Fibroblast of gingiva (primary cell): ENCODE measurements around the gene CERK.
"Not testable (repeated sequence)": the region's sequence is repeated elsewhere in the genome, so short reads cannot be mapped to it uniquely, and the experiment has no call there.

Experiments
- DNase-seq: peaks from one replicate; pipeline ENCODE4 v3.0.0-alpha.2; 2011; ENCODE audit warnings: low read depth

CERK gene, protein sequence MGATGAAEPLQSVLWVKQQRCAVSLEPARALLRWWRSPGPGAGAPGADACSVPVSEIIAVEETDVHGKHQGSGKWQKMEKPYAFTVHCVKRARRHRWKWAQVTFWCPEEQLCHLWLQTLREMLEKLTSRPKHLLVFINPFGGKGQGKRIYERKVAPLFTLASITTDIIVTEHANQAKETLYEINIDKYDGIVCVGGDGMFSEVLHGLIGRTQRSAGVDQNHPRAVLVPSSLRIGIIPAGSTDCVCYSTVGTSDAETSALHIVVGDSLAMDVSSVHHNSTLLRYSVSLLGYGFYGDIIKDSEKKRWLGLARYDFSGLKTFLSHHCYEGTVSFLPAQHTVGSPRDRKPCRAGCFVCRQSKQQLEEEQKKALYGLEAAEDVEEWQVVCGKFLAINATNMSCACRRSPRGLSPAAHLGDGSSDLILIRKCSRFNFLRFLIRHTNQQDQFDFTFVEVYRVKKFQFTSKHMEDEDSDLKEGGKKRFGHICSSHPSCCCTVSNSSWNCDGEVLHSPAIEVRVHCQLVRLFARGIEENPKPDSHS

DNA sequence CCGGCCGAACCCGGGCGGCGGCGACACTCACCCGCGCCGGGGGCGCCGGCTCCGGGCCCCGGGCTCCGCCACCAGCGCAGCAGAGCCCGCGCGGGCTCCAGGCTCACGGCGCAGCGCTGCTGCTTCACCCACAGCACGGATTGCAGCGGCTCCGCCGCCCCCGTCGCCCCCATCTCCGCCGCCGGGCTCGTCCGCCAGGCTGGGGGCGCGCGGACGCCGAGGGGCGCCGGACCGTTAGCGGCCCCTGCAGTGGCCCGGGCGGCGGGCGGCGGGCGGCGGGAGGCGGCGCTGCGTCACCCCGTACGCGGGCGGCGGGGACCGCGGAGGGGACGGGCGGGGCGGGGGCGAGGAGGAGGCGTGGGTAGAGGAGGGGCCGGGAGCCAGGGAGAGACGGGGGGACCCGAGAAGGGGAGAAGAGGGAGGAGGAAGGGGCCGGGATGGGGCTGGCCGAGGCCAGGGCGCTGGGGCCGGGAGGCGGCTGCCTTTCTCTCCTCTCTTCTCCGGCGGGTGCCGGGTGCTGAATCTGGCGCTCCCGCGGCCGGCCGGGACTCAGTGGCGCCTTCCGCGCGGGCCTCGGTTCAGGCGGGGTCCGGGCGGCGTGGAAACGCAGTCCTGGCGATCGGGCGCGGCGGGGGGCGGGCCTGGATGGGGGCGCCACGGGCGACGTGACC is at the start of gene CERK:
Gene CERK (minus strand): TSS at position 277 of the 671 bp plus-strand sequence. CDS start 104 bp downstream, at position 173.
- DNase-seq, result peak; percentile 80

DNA sequence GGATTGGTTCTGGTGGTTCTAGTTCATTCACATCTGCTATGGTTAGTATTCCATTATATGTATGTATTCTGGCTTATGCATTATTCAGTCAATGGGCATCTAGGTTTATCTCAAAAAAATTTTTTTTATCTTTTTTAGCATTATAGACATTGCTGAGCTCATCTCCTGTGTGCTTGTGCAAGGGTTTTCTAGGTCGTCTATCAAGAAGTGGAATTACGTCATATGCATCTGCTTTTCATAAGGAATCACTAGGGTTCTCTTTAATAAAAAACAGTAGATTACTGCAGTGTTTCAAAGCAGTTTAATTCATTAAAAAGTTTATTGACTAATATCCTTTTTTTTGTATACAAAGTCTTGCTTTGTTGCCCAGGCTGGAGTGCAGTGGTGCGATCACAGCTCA is 45.7 kb upstream of the CERK start:
- peak; percentile 62 for DNase-seq

DNA sequence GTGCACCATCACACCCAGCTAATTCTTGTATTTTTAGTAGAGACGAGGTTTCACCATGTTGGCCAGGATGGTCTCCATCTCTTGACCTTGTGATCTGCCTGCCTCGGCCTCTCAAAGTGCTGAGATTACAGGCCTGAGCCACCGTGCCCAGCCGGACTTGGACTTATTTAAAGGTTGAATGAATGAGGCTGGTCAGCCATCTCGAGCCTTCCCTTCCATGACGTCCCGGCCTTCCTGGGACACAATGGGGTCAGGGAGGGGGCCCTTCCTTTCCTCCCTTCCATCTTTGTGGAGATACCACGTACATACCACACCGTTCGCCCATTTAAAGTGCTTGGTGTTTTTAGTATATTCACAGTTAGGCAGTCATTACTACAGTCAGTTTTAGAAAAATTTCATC is 44.1 kb upstream of the CERK start:
- DNase-seq, result not testable (repeated sequence)

DNA sequence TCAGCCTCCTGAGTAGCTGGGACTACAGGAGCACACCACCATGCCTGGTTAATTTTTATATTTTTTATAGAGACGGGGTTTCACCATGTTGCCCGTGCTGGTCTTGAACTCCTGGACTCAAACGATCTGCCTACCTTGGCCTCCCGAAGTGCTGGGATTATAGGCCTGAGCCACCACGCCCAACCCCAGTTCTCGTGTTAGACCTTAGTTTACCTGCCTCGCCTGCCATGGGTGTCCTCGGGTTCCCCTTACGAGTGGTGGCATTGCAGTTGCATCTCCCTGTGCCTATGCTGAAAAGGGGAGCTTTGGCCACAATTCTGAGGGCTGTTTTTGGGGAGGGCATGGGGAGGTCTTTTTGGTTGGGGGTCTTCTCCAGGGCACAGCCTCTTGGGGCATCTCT is 43.2 kb upstream of the CERK start:
- no peak for DNase-seq

DNA sequence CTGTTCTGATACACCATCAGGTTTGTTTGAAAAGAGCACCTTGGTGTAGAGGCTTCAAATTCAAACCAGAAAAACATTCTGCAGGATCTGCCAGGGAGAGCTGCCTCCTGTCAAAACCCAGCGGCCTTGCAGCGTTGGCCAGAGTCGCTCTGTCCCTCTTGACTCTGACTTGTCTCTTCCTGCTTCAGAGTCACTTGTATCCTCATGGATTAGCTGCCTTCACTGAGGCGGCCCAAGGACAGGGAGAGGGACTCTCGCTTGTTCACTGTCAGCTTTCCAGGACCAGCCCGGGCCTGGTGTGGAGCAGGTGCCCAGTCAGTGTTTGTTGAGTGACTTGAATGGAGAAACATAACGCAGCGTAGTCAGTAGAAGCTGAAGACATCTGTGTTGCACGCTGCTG is 42.4 kb upstream of the CERK start:
- DNase-seq, result no peak

DNA sequence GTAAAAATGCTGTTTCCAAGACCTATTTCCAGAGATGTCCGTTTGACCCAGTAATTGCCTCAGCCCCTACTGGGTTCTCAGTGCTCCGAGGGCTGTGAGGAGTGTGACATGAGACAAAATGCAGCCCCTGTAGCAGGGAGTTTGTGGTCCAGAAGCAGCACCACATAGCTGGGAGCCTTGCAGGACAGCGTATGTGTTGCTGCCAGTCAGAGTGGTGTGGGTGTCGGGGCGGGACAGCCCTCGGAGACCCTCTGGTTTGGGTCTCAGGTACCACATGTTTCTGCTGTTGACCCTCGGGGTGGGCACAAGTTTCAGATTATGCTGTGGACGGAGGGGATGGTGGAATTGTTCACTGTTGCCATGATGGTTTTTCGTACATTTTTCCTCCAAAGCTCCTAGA is 41.6 kb upstream of the CERK start:
- DNase-seq, result no peak

DNA sequence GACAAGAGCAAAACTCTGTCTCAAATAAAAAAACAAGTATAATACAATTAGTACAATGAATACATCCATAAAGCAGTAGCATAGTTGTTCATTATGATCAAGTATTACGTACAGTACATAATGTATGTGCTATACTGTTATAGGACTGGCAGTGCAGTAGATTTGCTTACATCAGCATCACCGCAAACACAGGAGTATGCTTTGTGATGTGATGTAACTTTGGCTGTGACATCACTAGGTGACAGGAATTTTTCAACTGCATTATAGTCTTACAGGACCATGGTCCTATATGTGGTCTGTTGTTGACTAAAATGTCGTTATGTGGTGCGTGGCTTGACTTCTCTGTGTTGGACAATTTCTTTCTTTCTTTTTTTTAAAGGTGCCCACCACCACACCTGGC is 41.0 kb upstream of the CERK start:
- no peak for DNase-seq

DNA sequence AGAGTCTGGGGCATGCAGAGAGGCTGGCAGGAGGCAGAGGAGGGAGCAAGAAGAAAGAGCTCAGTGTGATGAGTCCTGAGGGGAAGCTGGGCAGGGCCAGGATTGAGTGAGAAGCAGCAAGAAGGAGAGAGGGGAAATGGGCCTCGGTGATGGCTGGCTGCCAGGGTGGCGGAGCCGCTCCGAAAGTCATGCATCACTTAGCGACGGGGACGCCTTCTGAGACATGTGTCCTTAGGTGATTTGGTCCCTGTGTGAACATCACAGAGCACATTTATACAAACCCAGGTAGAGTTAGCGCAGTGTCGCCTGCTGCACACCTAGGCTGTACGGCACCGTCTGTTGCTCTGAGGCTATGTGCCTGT is 39.5 kb upstream of the CERK start:
- DNase-seq, result no peak

DNA sequence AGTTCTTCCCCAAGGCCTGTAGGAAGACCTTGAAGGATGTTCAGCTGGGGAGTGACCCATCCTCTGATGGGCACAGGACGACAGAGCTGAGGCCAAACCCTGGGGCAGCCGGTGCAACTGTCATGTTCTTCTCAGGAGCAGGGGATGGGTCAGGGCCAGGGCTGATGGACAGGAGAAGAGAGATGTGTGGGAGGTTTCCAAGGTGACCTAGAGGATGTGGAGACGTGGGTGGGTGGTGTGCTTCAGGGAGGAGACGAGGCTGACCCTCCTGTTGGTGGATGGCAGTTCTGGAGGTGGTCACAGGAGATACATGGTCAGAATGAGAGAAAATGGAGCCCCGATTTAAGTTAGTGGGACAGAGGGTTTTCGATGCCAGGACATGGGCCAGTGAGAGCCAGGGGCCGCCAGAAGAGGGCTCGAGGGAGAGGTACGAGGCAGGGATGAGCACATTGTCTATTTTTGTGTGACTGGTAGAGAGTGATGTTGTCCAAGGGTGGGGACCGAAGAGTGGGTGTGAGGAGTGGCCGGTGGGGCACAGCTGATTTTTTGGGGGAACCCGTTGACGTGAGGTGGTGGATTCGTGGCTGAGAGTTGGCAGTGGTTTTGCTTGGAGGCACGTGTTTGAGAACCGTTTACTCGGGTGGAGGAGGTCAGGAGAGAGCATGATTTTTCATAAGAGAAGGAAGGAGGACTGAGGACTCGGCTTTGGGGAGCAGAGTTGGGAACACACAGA is 39.0 kb upstream of the CERK start:
- DNase-seq, result no peak

DNA sequence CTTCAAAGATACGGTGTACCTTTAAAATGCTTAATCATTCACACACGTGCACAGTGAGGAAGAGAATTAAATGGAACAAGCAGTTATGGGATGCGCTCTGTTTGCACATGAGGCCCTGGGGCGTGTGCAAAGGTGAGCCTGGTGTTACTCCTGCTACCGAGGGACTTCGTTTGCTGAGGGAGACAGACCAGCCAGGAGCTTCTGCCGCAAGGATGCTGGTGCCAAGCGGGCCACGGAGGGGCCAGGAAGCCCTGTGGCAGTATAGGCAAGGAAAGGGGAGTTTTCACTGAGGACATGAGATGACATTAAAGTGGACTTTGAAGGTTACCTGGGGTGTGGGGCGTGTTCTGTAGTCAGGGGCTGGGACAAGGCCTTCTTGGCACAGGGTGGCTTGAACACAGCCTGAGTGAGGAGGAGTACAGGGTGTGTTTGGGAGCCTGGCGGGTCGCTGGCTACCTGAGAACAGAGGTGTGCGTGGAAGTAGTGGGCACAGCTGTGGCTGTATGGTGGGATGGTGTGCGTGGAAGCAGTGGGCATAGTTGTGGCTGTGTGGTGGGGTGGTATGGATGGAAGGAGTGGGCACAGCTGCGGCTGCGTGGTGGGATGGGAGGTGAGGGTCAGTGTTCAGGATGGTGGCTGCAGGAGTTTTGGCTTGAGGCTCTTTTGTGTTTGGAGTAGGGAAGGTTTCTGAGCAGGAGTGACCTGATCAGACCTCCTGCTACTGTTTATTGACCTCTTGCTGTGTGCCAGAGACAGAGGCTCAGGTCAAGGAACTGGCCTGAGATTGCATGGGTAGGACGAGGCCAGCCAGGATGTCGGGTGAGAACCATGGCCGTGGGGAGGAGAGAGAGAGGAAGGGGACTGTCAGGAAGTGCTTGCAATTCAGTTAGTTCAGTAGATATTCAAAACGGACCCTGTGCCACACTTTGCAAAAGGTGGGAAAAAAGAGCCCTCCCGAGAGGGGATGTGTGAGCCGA is 38.1 kb upstream of the CERK start:
- DNase-seq, result no peak

DNA sequence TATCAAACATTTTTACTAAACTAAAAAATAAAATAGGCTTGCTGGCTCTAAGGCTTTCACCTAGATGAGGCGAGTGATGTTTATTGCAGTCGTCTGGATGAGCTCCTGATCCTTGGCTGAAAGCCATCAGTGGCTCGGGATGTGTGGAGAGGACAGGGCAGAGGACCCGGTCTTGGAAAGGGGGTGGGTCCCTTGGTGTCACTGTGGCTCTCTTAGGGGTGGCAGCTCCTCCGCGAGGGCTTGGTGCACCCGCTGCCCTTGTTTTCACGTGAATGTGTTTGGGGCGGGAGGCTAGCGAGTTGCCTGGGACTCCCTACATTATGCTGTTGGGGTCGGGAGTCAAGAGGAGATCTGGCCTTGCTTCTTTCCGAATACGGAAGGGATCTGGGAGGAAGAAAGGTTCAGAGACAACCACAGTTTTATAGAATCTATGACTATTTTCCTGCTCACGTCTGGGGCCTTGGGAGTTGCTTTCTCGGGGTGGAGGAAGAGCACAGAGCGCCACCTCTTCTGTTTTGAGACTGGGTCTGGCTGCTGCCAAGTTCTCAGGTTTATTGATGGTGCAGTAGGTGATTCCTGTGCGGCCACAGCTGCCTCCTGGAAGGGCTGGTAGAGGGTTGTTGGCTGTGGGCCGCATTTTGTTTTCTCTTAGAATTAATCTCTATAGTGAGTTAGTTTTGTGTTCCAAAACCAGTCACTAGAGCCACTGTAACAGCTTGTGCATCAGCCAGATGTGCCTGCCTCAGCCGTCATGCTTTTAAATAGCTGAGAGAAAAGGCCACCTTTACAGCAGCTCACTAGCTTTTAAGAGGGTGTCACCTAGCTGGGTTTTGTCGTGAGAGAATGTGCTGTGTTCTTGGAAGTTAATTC is 37.2 kb upstream of the CERK start:
- DNase-seq, result no peak

DNA sequence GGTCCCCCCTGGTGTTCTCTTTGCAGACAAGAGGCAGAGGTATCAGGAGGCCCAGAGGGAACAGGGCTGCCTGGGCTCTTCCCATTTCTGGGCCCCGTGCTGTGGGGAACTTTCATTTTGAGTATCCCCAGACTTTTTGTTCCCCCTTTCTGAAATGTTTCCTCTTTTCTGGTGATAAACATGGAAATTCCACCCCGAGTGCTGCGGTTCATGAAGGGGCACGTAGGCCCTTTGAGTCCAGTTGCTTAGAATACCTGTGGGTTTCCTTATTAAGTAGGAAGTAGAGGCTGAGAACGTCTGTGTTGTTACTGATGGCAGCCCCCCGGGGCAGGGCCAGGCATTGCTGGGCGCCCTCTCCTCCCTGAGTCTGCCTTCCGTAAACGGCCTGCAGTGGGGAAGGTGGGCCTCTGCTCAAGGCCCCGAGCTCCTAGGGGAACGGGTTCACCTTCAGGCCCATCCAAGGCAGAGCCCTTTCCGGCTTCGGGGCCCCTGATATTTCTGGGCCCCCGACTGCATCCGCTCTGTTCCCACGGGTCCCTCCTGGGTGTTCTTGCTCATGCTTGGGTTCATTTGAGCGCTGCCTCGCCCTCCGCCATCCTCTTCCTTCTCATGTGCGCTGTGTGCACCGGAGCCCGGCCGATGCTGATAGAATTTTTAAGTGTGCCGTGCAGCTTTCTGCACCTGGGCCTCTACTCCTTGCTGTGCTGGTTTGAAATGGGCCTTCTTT is 36.4 kb upstream of the CERK start:
- no peak for DNase-seq

DNA sequence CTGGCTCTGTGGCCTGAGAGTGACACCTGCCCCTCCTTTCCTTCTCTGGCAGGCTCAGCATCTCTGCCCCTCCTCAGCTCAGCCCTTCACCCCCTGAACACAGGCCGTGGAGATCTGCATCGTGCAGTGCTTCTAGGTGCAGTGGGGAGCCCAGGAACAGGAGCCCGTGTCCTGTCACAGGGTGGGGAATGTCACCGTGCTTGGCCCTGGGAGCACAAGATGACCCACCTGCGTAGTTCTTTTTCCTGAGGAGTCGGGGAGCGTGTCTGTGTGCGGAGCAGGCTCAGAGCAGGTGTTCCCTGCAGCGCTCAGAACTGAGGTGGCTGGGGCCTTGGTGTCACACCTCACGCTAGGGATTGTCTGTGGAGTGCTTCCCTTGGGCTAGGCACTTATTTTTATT is 35.0 kb upstream of the CERK start:
- DNase-seq, result no peak

DNA sequence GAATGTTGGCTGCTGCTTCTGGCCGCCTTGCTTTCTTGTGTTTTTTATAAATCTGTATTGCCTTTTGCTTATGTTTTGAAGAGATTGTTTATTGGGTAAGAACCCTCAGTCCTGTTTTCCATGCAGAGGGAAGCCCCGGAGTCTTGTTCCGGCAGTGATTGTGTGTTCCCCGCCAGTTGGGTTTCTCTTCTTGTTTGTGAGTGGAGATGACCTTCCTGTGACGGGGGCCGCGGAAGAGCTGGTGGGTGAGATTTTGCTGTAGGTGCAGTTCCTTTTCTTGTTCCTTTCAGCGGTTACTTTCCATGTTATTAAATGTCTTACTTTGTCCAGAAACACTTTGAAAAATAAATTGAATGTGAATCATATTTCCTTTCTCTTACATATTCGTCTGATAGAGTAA is 32.7 kb upstream of the CERK start:
- DNase-seq, result no peak

DNA sequence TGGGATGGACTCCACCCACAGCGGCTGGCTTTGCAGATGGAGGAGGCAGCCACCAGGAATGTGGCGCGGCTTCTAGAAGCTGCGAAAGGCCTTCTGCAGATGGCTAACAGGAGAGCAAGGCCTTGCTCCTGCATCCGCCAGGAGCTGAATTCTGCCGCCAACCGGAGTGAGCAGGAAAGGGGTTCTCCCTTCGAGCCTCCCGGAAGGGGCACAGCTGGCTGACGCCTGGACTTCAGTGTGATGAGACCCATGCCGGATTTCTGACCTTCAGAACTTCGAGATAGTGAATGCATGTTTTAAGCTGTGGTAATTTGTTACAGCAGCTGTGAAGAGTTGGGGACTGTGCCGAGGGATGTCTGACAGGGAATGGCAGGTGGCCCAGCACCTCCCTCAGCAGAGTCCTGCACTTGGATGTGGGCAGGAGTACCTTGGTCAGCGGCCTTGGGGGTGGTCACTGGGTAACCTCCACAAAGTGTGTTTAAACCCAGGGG is 32.1 kb upstream of the CERK start:
- no peak for DNase-seq

DNA sequence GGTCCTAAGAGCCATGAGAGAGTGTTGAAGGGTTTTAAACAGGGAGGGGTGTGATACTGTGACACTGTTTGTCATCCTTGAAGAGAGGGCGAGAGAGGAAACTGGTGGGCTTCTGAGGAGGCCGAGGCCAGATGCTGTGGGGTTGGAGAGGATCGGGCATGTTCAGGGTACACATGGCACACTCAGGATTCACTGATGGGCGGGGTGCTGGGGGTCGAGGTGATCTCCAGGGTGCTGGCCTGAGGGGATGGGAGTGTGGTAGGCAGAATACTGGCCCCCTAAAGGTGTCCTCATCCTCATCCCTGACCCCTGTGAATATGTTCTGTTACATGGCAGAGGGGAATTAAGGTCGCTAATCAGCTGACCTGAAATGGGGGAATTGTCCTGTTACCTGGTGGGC is 31.7 kb upstream of the CERK start:
- no peak for DNase-seq

DNA sequence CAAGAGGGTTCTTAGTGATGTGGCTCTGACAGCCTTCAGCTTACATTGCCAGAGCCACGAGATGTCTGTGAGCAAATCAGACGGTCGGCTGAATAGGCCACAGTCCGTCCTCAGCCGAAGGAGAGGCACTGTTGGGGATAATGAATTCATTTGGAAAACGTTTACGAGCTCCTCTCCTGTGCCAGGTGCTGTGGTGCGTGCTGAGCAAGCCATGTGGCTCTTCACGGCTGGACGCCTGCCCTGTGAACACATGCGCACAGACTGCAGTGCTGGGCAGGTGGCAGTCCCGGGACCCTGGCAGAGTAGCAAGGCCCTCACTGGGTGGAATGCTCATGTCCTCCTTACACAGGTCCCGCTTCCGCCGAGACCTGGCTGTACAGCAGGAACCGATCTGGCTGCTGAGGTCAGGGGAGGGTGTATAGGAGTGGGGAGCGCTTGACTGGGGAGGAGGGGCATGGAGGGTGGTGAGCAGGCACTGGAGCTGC is 31.2 kb upstream of the CERK start:
- DNase-seq, result no peak

DNA sequence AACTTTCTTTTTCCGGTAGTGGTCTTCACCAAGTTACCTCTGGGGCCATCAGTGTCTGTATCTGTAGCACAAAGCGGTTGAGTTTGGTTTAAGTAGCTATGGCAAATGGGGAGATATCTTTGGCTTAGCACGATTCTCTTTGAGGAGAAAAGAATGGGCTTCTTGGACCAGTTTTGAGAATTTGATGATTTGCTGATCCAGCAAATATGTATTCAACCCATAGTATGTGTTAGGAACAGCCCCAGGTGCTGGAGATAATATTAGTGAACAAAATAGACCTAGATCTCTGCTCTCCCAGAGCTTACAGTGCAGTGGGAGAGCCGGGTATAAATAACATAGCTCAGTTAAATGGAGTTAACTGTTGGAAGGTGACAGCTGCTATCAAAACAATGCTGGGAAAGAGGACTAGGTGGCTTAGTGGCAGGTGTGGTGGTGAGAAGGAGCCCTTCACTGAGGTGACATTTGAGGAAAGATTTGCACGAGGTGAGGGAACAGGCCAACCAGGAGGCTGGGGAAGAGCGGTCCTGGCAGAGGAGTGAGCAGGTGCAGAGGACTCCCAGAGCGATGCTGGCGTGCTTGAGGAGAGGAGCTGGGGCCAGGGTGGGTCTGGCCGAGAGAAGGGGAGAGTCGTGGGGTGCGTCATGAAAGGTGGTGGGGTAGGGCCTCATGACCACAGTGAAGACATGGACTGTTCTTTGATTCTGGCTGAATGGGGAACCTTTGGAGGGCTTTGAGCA is 29.4 kb upstream of the CERK start:
- no peak for DNase-seq

DNA sequence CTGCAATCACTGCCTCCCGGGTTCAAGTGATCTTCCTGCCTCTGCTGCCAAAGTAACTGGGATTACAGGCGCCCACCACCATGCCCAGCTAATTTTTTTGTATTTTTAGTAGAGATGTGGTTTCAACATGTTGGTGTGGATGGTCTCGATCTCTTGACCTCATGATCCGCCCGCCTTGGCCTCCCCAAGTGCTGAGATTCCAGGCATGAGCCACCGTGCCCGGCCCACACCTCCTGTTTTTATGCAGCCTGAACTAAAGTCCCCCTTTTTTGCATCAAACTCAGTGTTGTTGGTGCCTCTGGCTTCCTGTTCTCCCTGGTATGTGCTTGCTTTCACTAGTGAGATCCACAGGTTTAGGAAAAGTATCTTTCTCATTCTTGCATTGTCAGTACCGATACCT is 28.6 kb upstream of the CERK start:
- no peak for DNase-seq
